Measurements from ENCODE around the gene PLA2G4B.

Gene PLA2G4B

GRCh38 chr15:41869770-41870688 lies 31.4 kb downstream of the PLA2G4B start:
- no peak for DNase-seq (ENCODE audit: low read depth)

- no peak for DNase-seq (ENCODE audit: low read depth)
Observed at GRCh38 chr15:41870689-41871081, 32.0 kb downstream of the PLA2G4B start.

DNA sequence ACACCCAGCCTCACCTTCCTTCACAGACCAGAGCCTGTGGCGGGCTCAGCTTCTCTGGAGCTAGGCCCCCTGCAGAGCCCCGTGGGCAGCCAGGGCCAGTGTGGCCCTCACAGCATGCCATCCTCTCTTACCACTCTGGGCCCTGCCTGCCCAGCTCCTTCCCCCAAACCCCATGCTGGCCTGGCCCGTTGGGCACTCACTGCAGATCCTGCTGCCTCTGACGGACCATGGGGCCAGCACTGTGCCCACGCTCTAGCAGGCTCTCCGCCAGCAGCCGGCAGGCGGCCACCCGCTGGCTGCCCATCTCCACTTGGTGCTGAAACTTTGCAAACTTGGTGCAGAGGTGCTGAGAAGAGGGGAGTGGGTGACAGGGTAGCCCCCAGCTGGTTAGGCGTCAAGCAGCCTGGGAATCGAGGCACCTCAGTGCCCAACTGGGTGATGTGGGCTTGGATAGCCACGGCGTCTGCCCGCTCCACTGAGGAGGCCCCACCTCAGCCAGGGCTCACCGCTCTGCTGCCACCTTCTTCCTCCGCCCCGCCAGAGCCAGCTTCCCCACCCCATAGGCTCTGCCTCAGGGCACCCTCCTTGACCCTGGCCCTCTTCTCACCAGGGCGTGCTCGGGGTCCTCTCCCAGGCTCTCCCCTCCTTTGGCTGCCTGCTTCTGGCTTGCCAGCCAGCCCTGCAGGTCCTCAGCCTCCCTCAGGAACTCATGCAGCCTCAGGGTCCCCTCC lies 32.7 kb downstream of the PLA2G4B start:
- no peak for DNase-seq (ENCODE audit: low read depth)

GRCh38 chr15:41872166-41872747 lies 33.6 kb downstream of the PLA2G4B start:
- DNase-seq (ENCODE audit: low read depth), result no peak

GRCh38 chr15:41873711-41874110 lies 35.1 kb downstream of the PLA2G4B start:
- no peak for DNase-seq (ENCODE audit: low read depth)

GRCh38 chr15:41874736-41875135 lies 36.1 kb downstream of the PLA2G4B start:
- no peak for DNase-seq (ENCODE audit: low read depth)

- DNase-seq (ENCODE audit: low read depth), result no peak
Observed at GRCh38 chr15:41876007-41876406, 37.4 kb downstream of the PLA2G4B start.

GRCh38 chr15:41876689-41877088 lies 38.0 kb downstream of the PLA2G4B start:
- DNase-seq (ENCODE audit: low read depth), result no peak

DNA sequence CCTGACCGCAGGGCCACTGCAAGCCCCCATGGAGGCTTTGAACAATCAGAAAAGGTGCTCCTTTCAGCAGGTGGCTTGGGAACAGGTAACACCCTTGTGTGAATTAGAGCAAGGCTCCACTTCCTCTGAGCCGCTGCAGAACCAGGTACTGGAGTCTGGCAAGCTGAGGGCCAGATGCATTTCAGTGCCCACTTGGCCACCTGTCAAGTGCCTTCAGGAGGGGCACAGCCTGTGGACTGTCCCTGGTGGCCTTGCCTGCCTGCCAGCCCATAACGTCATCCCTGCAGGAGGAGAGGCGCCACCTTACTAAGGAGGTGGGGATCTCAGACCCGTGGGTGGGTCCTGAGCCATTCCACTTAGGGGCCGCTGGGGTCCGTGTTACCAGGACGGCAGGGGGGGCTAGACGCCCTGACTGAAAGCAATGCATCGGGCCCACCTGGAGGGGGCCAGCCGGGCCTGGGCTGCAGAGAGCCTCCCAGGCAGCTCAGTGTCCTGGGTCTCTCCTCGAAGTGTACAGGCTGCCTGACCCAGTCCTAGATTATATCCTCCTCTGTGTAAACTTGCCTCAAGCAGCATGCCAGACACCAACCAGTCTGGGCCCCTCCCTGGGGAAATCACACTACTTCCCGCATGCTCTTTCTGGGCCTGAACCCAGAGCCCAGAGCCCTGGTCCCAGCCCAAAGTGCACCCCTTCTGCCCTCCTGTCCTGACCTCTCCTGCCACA lies 39.1 kb downstream of the PLA2G4B start:
- no peak for DNase-seq (ENCODE audit: low read depth)

DNA sequence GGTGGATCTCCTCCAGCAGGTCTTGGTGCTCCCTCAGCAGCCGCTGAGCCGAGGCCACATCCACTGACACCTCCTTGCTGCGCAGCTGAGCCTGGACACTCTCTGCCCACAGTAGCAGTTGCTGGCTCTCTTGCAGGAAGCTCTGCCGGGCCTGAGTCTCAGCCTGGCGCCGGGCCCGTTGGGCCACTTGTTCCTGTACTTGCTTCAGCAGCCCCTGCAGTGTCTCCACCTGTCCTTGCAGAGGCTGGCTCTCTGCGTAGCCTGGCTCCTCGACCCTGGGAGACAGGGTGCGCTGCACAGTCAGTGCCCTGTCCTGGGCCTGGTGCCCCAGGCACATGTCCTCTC lies 39.7 kb downstream of the PLA2G4B start:
- no peak for DNase-seq (ENCODE audit: low read depth)

GRCh38 chr15:41879321-41879845 lies 40.7 kb downstream of the PLA2G4B start:
- no peak for DNase-seq (ENCODE audit: low read depth)

DNA sequence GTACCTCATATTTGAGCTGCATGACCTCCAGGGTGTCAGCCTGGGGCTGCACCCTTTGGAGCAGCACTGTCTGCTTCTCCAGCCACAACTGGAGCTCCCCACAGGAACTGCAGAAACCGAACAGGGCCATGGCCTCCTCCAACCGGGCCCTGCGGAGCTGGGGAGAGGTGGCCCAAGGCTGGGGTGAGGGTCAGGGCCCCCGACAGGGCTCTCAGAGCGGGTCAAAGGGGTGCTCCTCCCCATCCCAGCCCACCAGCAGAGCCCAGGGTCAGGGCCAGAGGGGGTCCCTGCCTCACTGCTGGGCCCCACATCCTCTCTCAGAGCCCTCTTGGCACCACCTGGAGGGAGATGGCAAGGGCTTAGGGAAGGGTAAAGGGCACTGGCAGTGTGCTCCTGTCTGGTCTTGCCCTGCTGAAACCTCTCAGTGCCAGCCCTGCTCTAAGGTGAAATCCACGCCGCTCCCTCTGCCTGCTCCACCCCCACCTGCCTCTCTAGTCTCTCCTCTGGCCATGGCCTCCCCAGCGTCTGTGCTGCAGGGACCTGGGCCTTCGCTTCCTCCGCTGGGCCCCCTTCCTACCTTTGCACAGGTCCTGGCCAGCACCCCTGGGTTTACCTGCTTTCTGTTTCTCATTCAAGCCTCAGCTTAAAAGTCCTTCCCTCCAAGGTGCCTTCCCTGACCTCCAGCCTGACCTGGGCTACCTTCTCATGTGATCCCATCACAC lies 41.7 kb downstream of the PLA2G4B start:
- no peak for DNase-seq (ENCODE audit: low read depth)

DNA sequence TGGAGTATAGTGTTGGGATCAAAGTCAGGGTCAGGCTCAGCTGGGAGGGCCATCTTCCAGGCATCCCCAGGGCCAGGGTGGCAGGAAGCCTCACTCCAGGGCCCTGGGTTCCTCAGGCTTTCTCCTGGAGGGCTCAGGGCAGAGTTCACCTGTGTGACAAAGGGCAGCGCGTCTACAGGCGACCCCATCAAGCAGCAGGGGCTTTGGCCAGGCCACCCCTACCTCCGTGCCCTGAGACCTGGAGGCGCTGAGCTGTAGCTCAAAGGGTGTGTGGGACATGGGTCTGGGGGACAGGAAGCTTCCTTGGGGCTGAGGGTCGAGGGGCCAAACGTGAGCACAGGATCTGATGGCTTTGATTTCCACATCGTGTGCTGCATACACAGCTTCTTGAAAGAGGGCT lies 42.4 kb downstream of the PLA2G4B start:
- DNase-seq (ENCODE audit: low read depth), result no peak

GRCh38 chr15:41881550-41881919 lies 42.9 kb downstream of the PLA2G4B start:
- no peak for DNase-seq (ENCODE audit: low read depth)

DNA sequence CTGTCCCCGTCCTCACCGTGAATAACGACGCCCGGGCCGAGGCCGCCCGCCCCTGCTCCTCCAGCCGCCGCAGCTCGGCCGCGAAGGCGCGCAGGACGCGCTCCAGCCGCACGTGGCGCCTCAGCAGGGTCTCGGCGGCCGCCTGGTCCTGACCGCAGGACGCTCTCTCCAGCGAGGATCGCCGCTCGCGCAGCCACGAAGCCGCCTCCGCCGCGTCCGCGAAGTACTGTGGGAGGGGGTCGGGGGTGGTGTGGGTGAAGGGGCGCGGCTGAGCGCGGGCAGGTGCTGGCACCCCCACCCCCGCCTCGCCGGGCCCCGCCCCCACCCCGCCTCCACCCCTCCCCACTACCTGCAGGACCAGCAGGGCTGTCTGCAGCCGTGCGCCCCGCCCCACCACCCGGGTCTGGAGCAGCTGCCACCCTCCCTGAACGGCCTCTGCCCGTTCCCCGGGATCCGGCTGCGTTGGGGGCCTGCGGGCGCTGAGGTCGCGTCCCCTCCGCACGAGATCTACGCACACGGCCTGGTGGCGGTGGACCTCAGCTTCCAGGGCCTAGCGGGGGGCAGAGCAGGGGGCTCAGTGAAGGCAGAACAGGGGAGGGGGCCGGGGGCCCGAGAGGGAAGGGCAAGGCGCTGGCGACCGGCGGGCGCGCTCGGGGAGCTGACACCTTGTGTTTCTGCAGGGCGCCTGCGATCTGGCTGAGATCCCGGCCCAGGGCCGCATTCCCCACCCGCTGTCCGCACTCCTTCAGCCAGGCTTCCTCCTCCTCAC lies 43.5 kb downstream of the PLA2G4B start:
- no peak for DNase-seq (ENCODE audit: low read depth)

DNA sequence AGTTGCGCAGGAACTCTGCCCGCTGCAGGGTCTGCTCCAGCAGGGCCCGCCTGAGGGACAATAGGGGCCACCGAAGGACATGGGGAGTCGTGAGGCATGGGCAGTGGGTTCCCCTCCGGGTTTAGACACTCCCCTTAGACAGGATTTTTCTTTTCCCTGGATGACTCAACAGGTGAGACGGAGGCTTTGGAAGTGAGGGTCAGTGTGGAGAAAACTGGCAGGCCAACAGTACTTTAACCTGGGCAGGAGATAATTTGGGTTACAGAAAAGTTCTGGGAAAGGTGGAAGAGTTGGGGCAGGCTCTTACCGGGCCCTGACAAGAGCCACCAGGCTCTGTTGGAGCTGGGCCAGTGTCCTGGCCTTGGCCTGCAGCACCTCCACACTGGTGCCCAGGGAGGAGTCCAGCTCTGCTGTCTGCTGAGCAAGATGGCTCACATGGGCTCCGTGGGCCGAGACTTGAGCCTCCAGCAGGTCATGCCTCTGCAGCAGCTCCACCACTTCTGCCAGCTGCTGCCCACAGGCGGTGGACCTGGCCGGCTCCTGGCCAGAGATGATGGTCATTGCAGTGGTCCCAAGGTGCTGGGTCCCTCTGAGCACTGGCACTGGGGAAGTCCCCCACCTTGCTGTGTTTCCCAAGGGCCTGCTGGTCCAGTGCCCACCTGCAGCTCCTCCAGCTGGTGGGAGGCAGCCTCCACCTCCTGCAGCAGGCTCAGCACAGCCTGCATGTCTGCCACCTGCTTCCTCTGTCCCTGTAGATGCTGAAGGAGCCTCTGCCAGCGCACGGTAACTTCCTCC lies 44.2 kb downstream of the PLA2G4B start:
- DNase-seq (ENCODE audit: low read depth), result no peak

GRCh38 chr15:41883484-41883825 lies 44.8 kb downstream of the PLA2G4B start:
- no peak for DNase-seq (ENCODE audit: low read depth)

DNA sequence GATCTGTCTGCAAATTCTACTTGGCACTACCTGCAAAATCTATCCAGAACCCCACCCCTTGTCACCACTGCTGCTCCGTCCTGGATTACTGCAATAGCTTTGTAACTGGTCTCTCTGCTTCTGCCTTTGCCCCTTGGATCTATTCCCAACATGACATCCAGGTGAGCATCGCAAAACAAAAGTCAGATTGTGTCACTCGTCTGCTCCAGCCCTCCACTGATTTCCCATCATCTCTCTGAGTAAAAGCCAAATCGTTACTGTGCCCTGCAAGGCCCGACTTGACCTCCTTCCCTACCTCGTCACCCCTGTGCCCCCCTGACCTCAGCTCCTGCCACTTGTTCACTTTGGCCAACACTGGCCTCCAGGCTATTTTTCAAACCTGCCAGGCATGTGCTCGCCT lies 45.8 kb downstream of the PLA2G4B start:
- no peak for DNase-seq (ENCODE audit: low read depth)

- DNase-seq (ENCODE audit: low read depth), result no peak
Observed at GRCh38 chr15:41885321-41885720, 46.7 kb downstream of the PLA2G4B start.

- DNase-seq (ENCODE audit: low read depth), result no peak
Observed at GRCh38 chr15:41885841-41886240, 47.2 kb downstream of the PLA2G4B start.

All from stimulated activated CD8-positive, alpha-beta memory T cell treated with anti-CD3 and anti-CD28 coated beads, Interleukin-15, amount 100 ng/mL, for 24 hours (primary cell).